OCI-LY1 (cell line): ENCODE measurements around the gene TCERG1L.

Experiments used
- H2AFZ ChIP-seq: fragments of 200-600 bp; sonication (generic), shearing (Covaris generic); 2 replicates; pipeline ENCODE4 v1.6.0; 2014; ENCODE audit warnings: antibody characterized with exemption, mild to moderate bottlenecking, low read length
- H3F3A ChIP-seq: fragments of 200-600 bp; sonication (generic), shearing (Covaris generic); 2 replicates; pipeline ENCODE4 v1.6.0; 2014; ENCODE audit warnings: mild to moderate bottlenecking, antibody characterized with exemption, low read length, moderate library complexity; ENCODE audit not compliant: insufficient read depth
- H3K27ac ChIP-seq: fragments of 200-600 bp; sonication (generic); 2 replicates; pipeline ENCODE4 v1.5.1; 2014; ENCODE audit warnings: low read length, mixed run types, mild to moderate bottlenecking, low read depth; ENCODE audit not compliant: poor library complexity, severe bottlenecking
- H3K27me3 ChIP-seq: fragments of 200-600 bp; sonication (generic); 2 replicates; pipeline ENCODE4 v1.6.0; 2014; ENCODE audit warnings: antibody characterized with exemption, mild to moderate bottlenecking, low read length, moderate library complexity; ENCODE audit not compliant: insufficient read depth
- H3K36me3 ChIP-seq: fragments of 200-600 bp; sonication (generic); 2 replicates; pipeline ENCODE4 v1.6.1; 2014; ENCODE audit warnings: mild to moderate bottlenecking, antibody characterized with exemption, low read length, moderate library complexity, mixed read lengths; ENCODE audit not compliant: insufficient read depth
- H3K4me1 ChIP-seq: fragments of 200-600 bp; sonication (generic); 2 replicates; pipeline ENCODE4 v1.5.1; 2014; ENCODE audit warnings: mild to moderate bottlenecking, low read length, moderate library complexity; ENCODE audit not compliant: insufficient read depth, severe bottlenecking
- H3K4me2 ChIP-seq: fragments of 200-600 bp; sonication (generic), shearing (Covaris generic); 2 replicates; pipeline ENCODE4 v1.6.1; 2014; ENCODE audit warnings: low read length
- H3K4me3 ChIP-seq: fragments of 200-600 bp; sonication (generic); 2 replicates; pipeline ENCODE4 v1.5.1; 2014; ENCODE audit warnings: low read length, low read depth, mild to moderate bottlenecking, mixed read lengths; ENCODE audit not compliant: poor library complexity, severe bottlenecking
- H3K79me2 ChIP-seq: fragments of 200-600 bp; shearing (Covaris generic); 2 replicates; pipeline ENCODE4 v1.6.1; 2016; ENCODE audit warnings: mixed run types, low read length, mixed read lengths; ENCODE audit not compliant: insufficient read depth
- H3K9ac ChIP-seq: fragments of 200-600 bp; sonication (generic), shearing (Covaris generic); 2 replicates; pipeline ENCODE4 v1.6.1; 2014; ENCODE audit warnings: mild to moderate bottlenecking, low read length, mixed read lengths
- H3K9me2 ChIP-seq: fragments of 200-600 bp; sonication (generic), shearing (Covaris generic); 2 replicates; pipeline ENCODE4 v1.6.1; 2014; ENCODE audit warnings: low read depth, mild to moderate bottlenecking, low read length, mixed read lengths
- H3K9me3 ChIP-seq: fragments of 200-600 bp; shearing (Covaris generic); 2 replicates; pipeline ENCODE4 v1.6.1; 2014; ENCODE audit warnings: low read length, mixed read lengths
- H4K20me1 ChIP-seq: fragments of 200-600 bp; sonication (generic), shearing (Covaris generic); 2 replicates; pipeline ENCODE4 v1.6.0; 2016; ENCODE audit warnings: mild to moderate bottlenecking, low read length; ENCODE audit not compliant: insufficient read depth
- EZH2 ChIP-seq: fragments of 200-600 bp; sonication (generic), shearing (Covaris generic); IDR thresholded peaks from 2 replicates; pipeline ENCODE4 v1.8.0; 2017; ENCODE audit warnings: borderline replicate concordance, mixed run types, mild to moderate bottlenecking, antibody characterized with exemption, low read length, moderate library complexity, mixed read lengths
- TF ChIP-seq, protein P1 (sequence below): fragments of 200-600 bp; sonication (generic), shearing (Covaris generic); IDR thresholded peaks from 2 replicates; pipeline ENCODE4 v1.5.1; 2017; ENCODE audit warnings: mild to moderate bottlenecking, antibody characterized with exemption, low read length, moderate library complexity, mixed read lengths

TCERG1L gene

DNA sequence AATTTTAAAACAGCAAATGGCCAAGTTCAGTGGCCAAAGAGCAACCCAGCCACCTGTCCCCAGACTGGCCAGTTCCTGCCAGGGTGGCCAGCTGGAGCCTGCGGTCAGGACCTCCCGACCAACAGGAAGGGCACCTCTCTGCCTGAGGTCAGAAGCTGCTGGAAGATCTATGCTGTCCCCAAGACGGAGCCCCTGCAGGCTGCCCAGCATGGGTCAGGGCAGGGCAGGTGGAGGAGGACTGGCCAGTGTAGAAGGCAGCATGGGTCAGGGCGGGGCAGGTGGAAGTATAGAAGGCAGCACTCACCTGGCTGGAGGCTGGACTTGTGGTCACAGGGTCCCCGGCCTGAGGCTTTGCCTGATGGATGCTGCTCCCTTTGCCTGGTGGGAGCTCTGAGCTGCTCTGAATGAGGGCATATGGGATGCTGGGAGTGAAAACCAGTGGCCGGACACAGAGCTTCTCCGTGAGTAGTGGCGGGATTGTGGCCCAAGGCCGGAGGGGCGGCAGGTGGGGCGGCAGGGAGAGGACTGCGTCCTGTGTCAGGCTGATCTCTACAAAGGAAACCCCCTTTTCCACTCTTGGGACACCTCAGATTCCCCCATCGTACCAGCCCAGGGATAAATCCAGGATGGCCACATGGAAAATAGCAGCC, 229.2 kb downstream of the TCERG1L start:
- no peaks in the 10 kb centered on the region for H3K9me3 ChIP-seq
- H3K9ac ChIP-seq, result no peak overlapping the region
- H3K79me2 ChIP-seq, result no peaks in the 10 kb centered on the region
- TF ChIP-seq, protein P1, sequence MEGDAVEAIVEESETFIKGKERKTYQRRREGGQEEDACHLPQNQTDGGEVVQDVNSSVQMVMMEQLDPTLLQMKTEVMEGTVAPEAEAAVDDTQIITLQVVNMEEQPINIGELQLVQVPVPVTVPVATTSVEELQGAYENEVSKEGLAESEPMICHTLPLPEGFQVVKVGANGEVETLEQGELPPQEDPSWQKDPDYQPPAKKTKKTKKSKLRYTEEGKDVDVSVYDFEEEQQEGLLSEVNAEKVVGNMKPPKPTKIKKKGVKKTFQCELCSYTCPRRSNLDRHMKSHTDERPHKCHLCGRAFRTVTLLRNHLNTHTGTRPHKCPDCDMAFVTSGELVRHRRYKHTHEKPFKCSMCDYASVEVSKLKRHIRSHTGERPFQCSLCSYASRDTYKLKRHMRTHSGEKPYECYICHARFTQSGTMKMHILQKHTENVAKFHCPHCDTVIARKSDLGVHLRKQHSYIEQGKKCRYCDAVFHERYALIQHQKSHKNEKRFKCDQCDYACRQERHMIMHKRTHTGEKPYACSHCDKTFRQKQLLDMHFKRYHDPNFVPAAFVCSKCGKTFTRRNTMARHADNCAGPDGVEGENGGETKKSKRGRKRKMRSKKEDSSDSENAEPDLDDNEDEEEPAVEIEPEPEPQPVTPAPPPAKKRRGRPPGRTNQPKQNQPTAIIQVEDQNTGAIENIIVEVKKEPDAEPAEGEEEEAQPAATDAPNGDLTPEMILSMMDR, result no peak
- no peak for TF ChIP-seq EZH2
- H3K4me1 ChIP-seq, result no peaks in the 10 kb centered on the region
- H3K36me3 ChIP-seq, result no peaks in the 10 kb centered on the region
- H3F3A ChIP-seq, result no peaks in the 10 kb centered on the region
- no peak overlapping the region for H2AFZ ChIP-seq
- no peak overlapping the region for H3K4me2 ChIP-seq
- no peaks in the 10 kb centered on the region for H4K20me1 ChIP-seq
- H3K27me3 ChIP-seq, result 0 out of 2 replicates have a peak, but pooled peaks cover 4% of the 10 kb centered on the region
- no peak overlapping the region for H3K27ac ChIP-seq
- no peaks in the 10 kb centered on the region for H3K9me2 ChIP-seq
- no peak overlapping the region for H3K4me3 ChIP-seq

DNA sequence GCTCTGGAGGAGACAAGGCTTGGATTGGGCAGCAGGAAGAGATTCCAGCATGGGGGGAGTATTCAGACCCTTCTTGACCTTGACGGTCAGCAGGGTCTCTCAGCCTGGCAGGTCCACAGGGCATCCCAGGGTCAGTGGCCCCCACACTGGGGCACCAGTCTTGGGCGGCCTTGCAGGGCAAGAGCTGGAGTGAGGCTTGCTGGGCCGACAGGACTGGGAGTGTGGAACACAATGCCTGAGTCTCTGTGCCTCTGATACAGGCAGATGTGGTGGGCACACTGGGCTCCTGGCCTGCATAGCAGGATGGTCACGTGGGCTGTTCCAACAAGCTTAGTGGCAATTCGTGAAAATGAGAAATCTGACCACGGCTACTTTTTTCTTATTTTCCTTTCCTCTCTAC, 229.7 kb downstream of the TCERG1L start:
- no peaks in the 10 kb centered on the region for H3K36me3 ChIP-seq
- no peaks in the 10 kb centered on the region for H3K9me3 ChIP-seq
- no peak overlapping the region for H3K4me2 ChIP-seq
- TF ChIP-seq, protein P1, result no peak
- TF ChIP-seq EZH2, result no peak
- H3K79me2 ChIP-seq, result no peaks in the 10 kb centered on the region
- no peak overlapping the region for H3K27ac ChIP-seq
- H3K4me1 ChIP-seq, result no peaks in the 10 kb centered on the region
- H3K4me3 ChIP-seq, result no peak overlapping the region
- H2AFZ ChIP-seq, result no peak overlapping the region
- no peaks in the 10 kb centered on the region for H3F3A ChIP-seq
- H4K20me1 ChIP-seq, result no peaks in the 10 kb centered on the region
- H3K9me2 ChIP-seq, result no peaks in the 10 kb centered on the region
- 0 out of 2 replicates have a peak, but pooled peaks cover 4% of the 10 kb centered on the region for H3K27me3 ChIP-seq
- H3K9ac ChIP-seq, result no peak overlapping the region

DNA sequence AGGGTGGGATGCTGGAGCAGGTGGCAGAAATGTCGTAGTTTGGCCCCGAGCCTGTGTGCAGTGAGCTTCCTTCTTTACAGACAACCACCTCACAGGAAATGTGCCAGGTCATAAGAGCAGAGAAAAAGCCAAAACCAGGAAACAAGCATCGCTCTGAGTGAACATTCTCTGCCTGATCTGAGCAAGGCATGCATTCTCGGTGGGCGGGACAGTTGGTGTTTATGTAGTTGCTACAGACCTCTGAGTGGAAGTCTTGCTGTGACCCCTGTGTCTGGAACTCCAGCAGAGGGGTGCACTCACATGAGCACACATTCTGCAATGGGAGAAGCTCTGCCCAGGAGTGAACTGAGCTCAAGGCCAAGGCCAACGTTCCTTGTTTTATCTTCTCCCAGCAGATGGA, 230.1 kb downstream of the TCERG1L start:
- Histone ChIP-seq H3F3A (no peaks in the 10 kb centered on the region), H2AFZ (no peak overlapping the region), H3K9ac (no peak overlapping the region), H3K27ac (no peak overlapping the region), H4K20me1 (no peaks in the 10 kb centered on the region), H3K4me3 (no peak overlapping the region), H3K79me2 (no peaks in the 10 kb centered on the region), H3K4me1 (no peaks in the 10 kb centered on the region), H3K36me3 (no peaks in the 10 kb centered on the region), H3K4me2 (no peak overlapping the region), H3K9me2 (no peaks in the 10 kb centered on the region), H3K9me3 (no peaks in the 10 kb centered on the region), H3K27me3 (0 out of 2 replicates have a peak, but pooled peaks cover 4% of the 10 kb centered on the region)
- TF ChIP-seq EZH2, result no peak
- TF ChIP-seq, protein P1, result no peak
